HUES48 (cell line): ENCODE results near the gene ANO1.
"Not testable (repeated sequence)": the region's sequence is repeated elsewhere in the genome, so short reads cannot be mapped to it uniquely, and the experiment has no call there.

Experiments used
- H3K27ac ChIP-seq: one replicate; pipeline ENCODE4 v1.7.0; 2013; ENCODE audit warnings: low read depth, low read length, inconsistent platforms
- H3K27me3 ChIP-seq: 2 replicates; pipeline ENCODE4 v1.6.1; 2013; ENCODE audit warnings: mild to moderate bottlenecking, low read length; ENCODE audit not compliant: control insufficient read depth, insufficient read depth
- H3K36me3 ChIP-seq: 2 replicates; pipeline ENCODE4 v1.6.1; 2013; ENCODE audit warnings: low read length; ENCODE audit not compliant: control insufficient read depth, insufficient read depth
- H3K4me1 ChIP-seq: 2 replicates; pipeline ENCODE4 v1.6.1; 2013; ENCODE audit warnings: mild to moderate bottlenecking, low read length; ENCODE audit not compliant: control insufficient read depth, insufficient read depth
- H3K4me3 ChIP-seq: 2 replicates; pipeline ENCODE4 v1.5.1; 2013; ENCODE audit warnings: mild to moderate bottlenecking, low read depth, low read length
- H3K9ac ChIP-seq: 2 replicates; pipeline ENCODE4 v1.6.1; 2013; ENCODE audit warnings: mild to moderate bottlenecking, low read depth, low read length, moderate library complexity
- H3K9me3 ChIP-seq: 2 replicates; pipeline ENCODE4 v1.6.1; 2013; ENCODE audit warnings: low read length; ENCODE audit not compliant: control insufficient read depth, insufficient read depth

ANO1 gene

GRCh38 chr11:70200212-70200844 is 122.2 kb downstream of the ANO1 start:
- no peaks in the 10 kb centered on the region for H3K27me3 ChIP-seq
- no peak overlapping the region for H3K9ac ChIP-seq
- no peaks in the 10 kb centered on the region for H3K9me3 ChIP-seq
- H3K27ac ChIP-seq, result no peak overlapping the region
- H3K36me3 ChIP-seq, result peaks cover 7% of the 10 kb centered on the region
- H3K4me1 ChIP-seq, result peaks cover 11% of the 10 kb centered on the region
- H3K4me3 ChIP-seq, result no peak overlapping the region

- Histone ChIP-seq H3K4me1 (peaks cover 11% of the 10 kb centered on the region), H3K36me3 (peaks cover 14% of the 10 kb centered on the region)
- not testable (repeated sequence) for H3K4me3 ChIP-seq, H3K27me3 ChIP-seq, H3K9ac ChIP-seq, H3K27ac ChIP-seq, H3K9me3 ChIP-seq
These were observed 122.9 kb downstream of the ANO1 start for GRCh38 chr11:70201047-70201446.

- Histone ChIP-seq H3K9me3 (no peaks in the 10 kb centered on the region), H3K27ac (peak overlapping the region; percentile 46), H3K4me1 (peaks cover 11% of the 10 kb centered on the region), H3K27me3 (no peaks in the 10 kb centered on the region), H3K36me3 (peaks cover 26% of the 10 kb centered on the region), H3K9ac (no peak overlapping the region), H3K4me3 (peak overlapping the region; percentile 94)
These were observed 124.1 kb downstream of the ANO1 start for GRCh38 chr11:70201882-70202861.

- Histone ChIP-seq H3K27me3 (no peaks in the 10 kb centered on the region), H3K36me3 (peaks cover 35% of the 10 kb centered on the region), H3K9me3 (no peaks in the 10 kb centered on the region), H3K4me3 (peak within 1 kb of the TSS; percentile 94), H3K4me1 (peaks cover 11% of the 10 kb centered on the region), H3K27ac (peak within 1 kb of the TSS; percentile 94), H3K9ac (peak within 1 kb of the TSS; percentile 88)
These were observed 125.0 kb downstream of the ANO1 start, which contains the start of gene FADD for GRCh38 chr11:70202920-70203750. Gene FADD, plus strand, starts transcription at chr11:70203296. Its CDS starts 164 bp downstream, at chr11:70203460.

GRCh38 chr11:70203751-70204465 is 125.8 kb downstream of the ANO1 start:
- Histone ChIP-seq H3K27ac (peak overlapping the region; percentile 94), H3K36me3 (peaks cover 41% of the 10 kb centered on the region), H3K9ac (peak overlapping the region; percentile 88), H3K4me3 (peak overlapping the region; percentile 94), H3K9me3 (no peaks in the 10 kb centered on the region), H3K27me3 (no peaks in the 10 kb centered on the region), H3K4me1 (peaks cover 11% of the 10 kb centered on the region)

- Histone ChIP-seq H3K4me1 (peaks cover 11% of the 10 kb centered on the region), H3K9ac (peak overlapping the region; percentile 88), H3K36me3 (peaks cover 41% of the 10 kb centered on the region), H3K27ac (peak overlapping the region; percentile 94), H3K4me3 (peak overlapping the region; percentile 94), H3K27me3 (no peaks in the 10 kb centered on the region), H3K9me3 (no peaks in the 10 kb centered on the region)
These were observed 126.3 kb downstream of the ANO1 start for GRCh38 chr11:70204466-70204799.

GRCh38 chr11:70205049-70205725 is 127.1 kb downstream of the ANO1 start:
- peaks cover 41% of the 10 kb centered on the region for H3K36me3 ChIP-seq
- H3K9ac ChIP-seq, result no peak overlapping the region
- H3K4me1 ChIP-seq, result peaks cover 11% of the 10 kb centered on the region
- H3K27ac ChIP-seq, result peak overlapping the region; percentile 32
- H3K9me3 ChIP-seq, result no peaks in the 10 kb centered on the region
- peak overlapping the region; percentile 94; the same call in 1 of the 2 replicates for H3K4me3 ChIP-seq
- H3K27me3 ChIP-seq, result no peaks in the 10 kb centered on the region

- H3K27me3 ChIP-seq, result no peaks in the 10 kb centered on the region
- H3K4me1 ChIP-seq, result peaks cover 14% of the 10 kb centered on the region
- peaks cover 41% of the 10 kb centered on the region for H3K36me3 ChIP-seq
- H3K9ac ChIP-seq, result no peak overlapping the region
- no peaks in the 10 kb centered on the region for H3K9me3 ChIP-seq
- no peak overlapping the region for H3K27ac ChIP-seq
- H3K4me3 ChIP-seq, result no peak overlapping the region
These were observed 127.6 kb downstream of the ANO1 start for GRCh38 chr11:70205766-70206165.

GRCh38 chr11:70206226-70206981 is 128.3 kb downstream of the ANO1 start:
- H3K27me3 ChIP-seq, result no peaks in the 10 kb centered on the region

More at GRCh38 chr11:70206226-70206981, 128.3 kb downstream of the ANO1 start:
- peaks cover 41% of the 10 kb centered on the region for H3K36me3 ChIP-seq
- no peaks in the 10 kb centered on the region for H3K9me3 ChIP-seq
- no peak overlapping the region for H3K27ac ChIP-seq
- H3K9ac ChIP-seq, result no peak overlapping the region
- H3K4me1 ChIP-seq, result peaks cover 14% of the 10 kb centered on the region
- no peak overlapping the region for H3K4me3 ChIP-seq
